HG02759 (cell line): ENCODE data around the gene MYH15.
A peak's percentile ranks its signal among the peaks of the same experiment; 100 is the strongest.

Experiments used
- ATAC-seq: cut with Tn5 transposase; IDR thresholded peaks from one replicate; pipeline ENCODE4 v1.9.1; 2021; ENCODE audit warnings: mild to moderate bottlenecking, moderate library complexity; ENCODE audit not compliant: unreplicated experiment

Gene MYH15

DNA sequence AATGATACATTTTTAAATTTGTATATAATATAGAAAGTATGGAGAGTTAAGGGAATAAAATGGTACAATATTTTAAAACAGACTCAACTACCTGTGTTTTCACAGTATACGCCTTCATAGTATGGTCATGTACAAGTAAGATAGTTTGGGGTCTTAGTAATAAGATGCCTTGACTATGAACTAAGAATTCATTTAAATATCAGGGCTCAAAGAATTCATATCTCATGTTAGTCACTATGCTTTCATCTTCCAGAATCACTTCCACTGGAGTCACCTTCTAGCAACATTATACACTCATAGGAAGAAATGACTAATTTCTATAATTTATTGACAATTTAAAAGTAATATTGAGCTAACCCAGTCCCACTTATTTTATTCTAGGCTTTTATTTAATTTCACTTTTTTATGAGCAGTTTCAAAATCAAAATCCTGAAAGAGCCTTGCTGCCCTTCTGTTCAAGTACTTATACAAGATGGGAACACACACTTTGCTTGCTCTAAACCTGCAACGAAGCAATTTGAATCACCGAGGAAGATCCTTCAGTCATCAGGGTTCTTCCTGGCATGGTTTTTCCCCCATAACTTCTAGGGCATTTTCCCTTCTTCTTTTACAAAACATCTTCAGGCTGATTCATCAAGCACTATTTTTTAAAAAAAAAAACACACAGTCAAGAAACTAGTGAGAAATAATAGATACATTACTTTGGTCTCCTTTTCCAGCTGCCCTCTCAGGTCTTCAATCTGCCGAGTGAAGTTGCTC, 94.1 kb downstream of the MYH15 start:
- no peak for ATAC-seq

DNA sequence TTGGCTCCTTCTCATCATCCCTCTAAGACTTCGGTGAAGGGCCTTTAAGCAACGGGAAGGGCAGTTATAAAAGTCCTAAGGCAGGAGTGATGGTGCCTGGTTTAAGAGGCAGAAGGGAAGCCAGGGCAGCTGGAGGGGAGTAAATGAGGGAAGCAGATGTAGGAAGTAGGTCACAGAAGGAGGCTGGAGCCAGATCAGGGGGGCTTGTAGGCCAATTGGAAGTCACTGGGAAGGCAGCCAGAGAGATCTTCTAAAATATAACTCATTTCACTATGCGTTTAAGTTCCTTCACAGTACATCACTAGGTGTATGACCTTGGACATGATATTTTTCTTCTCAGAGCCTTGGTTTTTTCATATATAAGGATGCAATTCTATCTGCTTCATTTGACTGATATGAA, 94.7 kb downstream of the MYH15 start:
- no peak for ATAC-seq

DNA sequence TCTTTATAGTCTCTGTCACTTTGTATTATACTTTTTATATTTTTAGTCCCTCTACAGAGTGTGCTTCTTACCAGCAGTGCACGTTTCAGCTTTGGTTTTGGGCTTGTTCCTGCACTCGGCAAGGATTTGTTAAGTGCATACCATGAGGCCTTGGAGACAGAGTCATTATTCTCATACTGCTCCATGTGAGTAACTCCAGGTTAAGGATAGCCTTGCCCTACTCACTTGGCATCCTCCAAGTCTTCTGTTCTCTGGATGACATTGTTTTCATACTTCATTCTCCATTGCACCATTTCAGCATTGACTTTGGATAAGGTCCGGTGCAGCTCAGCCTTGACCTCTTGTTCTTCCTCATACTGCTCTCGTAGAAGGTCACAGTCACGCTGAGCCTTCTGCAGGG, 96.4 kb downstream of the MYH15 start:
- no peak for ATAC-seq

DNA sequence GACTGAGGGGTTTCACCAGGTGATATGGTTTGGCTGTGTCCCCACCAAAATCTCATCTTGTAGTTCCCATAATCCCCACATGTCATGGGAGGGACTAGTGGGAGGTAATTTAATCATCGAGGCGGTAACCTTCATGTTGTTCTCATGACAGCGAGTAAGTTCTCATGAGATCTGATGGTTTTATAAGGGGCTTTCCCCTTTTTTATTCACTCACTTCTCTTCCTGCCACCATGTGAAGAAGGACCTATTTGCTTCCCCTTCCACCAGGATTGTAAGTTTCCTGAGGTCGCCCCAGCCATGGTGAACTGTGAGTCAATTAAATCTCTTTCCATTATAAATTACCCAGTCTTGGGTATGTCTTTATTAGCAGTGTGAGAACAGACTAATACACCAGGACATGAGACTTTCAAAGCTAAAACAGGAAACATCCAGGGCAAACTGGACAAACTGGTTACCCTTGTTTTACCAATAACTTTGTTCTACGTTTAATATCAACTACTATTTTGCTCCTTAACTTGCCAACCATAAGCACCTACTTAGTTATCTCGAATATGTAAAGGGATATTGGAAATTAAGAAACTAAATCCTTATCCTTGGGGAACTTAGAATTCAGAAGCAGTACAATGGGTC, 98.2 kb downstream of the MYH15 start:
- ATAC-seq: no peak

DNA sequence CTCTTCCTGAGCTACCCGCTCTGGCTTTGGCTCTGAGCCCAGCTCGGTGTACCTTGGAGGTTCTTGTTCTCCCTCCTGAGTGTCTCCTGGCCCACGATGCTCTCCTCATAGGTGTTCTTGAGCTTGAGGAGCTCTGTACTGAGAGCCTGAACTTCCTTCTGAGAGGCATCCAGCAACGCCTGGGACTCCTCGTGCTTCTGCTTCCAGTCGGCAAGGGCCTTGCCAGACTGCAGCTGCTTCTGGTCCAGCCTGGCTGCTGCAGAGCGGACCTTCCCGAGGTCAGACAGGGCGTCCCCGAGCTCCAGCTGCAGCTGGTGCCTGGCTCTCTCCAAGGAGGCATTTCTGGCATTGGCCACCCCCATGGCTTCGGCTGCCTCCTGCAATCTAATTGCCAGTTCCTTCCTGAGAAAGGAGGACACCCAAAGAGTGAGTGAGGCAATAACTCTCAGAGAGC, 99.8 kb downstream of the MYH15 start:
- ATAC-seq: no peak

DNA sequence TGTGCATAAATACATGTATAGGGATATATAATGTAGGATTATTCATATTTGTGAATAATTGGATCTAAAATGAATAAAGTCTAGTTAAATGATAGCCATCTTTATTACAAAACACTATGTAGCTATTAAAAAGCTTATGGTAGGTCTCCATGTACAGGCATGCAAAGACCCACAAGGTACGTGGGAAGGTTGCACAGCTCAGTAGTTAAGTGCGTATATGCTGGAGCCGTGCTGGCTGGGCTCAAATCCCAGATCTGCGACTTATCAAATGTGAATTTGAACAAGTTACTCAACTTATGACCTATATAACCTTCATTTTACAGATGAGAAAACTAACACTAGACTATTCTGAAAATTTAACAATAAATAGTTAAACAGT, 100.6 kb downstream of the MYH15 start:
- ATAC-seq: no peak

DNA sequence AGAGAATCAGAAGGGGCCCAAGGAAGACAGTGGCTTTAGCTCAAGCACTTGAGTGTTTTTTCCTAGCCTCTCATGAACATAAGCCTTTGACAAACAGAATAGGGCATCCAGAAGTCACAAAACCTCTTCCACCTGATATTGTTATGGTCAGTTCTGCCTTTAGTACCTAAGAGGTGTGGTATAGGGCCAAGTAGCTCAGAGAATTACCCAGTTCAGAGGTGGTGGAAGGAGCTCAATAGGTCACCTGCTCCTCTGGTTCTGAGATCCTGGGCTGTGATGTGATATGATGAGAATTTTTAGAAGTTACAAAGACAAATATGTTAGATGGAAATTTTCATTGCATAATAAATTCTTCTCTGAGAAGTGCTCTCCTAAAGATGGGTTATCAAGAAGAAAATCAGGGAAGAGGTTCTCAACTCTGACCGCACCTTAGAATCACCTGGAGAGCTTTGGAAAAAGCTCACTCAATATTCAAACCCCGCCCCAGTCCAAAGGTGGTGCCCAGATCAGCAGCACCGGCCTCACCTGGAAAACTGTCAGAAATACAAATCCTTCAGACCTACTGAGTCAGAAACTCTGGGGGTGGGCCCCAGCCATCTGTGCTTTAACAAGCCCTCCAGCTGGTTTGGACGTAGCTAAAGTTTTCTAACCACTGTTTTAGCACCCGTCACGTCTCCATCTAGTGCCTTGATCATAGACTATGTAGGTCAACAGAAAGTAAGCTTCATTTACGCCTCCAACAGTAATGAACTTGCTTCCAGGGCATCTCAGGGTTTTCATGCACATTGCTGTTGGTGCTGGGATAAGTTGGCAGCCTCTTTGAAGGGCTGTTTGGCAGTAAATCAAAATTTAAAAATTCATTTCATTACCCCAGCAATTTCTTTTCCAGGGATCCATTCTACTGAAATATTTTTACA, 101.3 kb downstream of the MYH15 start:
- no peak for ATAC-seq

DNA sequence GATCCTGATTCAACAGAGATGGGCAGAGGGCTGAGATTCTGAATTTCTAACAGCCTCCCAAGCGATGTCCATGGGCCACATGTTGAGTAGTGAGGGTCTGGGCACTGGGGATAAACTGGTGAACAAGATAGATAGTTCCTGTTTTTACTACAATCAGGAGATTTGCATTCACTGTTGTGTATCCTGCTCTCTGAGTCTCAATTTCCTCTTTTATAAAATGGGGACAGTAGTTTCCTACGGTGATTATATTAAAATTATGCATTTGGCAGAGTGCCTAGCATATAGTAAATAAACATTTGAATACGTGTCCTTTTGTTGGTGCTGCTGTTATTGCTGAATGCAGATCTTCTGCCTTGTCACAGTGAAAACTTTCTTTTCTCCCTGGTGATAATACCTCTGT, 102.5 kb downstream of the MYH15 start:
- ATAC-seq: no peak

DNA sequence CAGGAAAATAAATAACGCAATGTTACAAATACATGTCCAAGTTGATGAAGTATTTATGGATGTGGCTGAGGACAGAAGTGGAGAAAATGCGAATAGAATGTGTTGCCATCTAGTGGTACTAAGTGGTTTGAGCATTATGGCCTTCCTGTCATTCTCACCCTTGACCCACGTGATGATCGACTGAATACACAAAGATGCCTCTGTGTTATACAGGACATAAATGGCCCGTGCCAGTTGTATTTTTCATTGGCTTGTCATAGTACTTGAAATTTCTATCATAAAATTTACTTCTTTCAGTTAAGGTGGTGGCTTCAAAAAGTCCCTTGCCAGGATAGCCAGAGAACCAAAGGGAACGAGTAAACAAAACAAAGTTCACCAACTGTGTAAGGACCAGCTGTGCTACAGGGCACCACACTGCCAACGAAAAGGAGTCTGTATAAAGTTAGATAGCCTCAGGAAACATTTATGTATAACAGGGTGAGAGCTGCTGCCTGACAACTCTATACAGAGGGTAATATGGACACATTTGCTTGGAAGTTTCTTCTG, 103.7 kb downstream of the MYH15 start:
- ATAC-seq: peak; percentile 95

DNA sequence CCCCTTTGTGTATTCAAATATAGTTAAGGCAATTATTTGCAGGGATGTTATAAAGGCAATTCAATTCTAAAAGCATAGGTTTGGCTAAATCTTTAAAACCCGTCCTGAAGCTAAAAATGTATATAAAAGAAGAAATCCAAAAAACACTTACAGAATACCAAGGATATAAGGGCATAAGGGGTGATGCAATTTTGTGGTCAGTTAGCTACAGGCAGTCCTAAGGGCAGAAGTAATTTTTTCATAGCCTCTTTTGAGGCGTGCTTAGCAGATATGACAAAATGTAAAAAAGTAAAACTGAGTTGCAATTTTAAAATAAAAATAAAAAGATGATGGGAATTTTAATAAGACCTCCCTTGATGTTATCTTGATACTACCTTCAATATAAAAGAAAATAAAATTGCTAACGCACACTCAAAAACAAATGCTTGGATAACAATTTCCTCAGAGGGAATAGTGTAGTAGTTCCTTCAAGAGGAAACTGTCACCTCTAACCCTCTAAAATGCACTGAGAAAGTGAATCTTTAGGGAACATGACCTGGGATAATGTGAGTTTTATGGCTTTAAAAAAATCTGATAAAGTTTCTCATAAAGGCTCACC, 104.2 kb downstream of the MYH15 start:
- ATAC-seq: peak; percentile 20

DNA sequence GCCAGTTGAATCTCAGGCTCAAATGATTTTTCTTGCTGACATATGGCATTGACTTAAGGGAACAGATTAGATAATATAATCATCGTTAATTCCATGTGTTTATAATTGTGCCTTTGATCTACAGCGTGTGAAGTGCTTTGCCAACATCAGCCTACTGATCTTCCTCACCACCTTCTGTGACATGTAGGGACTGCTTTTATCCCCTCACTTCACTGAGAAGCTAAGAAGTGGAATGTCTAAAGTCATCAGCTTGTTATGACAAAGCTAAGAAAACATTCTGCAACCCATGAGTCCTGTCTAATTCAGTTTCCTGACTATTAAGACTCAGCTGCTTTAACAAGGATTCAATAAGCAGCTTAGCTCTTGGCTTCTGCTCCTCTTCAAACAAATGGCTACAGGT, 106.0 kb downstream of the MYH15 start:
- no peak for ATAC-seq

DNA sequence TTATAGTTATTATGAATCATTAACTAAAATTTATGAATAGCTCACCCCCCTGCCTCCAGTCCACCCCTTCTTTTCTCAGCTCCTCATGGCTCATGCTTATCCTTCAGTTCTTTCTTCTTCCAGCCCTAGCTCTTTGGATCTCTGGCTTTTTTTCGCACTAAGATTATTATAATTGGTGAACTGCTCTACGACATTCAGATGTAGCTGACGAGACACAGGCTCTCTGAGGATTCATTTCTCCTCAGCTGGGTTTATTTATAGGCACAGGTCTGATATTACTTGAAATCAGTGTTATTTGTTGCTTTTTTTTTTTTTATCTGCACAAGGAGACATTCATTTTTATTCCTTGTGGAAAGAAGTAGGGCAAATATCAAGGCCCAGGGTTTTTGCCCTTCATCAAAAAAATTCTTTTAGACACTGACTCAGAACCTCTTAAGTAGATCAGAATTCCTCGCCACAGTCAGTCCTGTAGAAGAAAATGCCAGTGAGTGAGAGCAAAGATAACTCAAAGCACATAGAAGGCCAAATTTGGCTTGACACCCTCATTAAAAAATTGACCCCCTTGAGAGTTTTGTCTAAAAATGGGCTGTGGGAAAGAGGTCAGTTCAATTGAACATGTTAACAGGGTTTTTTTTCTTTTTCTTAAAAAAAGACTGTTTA, 106.6 kb downstream of the MYH15 start:
- ATAC-seq: no peak

DNA sequence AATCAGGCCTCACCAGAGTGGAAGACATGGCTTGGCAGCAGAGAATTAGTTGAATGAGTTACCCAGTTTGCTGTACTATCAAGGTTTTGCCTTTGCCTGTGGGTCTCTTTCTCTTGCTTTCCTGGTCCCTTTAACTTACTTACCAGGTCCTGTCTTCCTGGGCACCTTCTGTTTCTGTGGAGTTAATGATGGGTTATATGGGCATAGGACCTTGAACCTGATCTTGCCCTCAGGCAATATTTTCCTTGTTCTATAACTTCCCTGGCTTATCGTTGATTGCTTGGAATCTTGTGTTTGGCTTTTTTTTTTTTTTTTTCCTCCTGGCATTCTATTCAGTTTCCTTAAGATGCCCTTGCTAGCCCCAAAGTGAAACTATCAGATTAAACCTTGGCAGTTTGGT, 107.2 kb downstream of the MYH15 start:
- no peak for ATAC-seq

DNA sequence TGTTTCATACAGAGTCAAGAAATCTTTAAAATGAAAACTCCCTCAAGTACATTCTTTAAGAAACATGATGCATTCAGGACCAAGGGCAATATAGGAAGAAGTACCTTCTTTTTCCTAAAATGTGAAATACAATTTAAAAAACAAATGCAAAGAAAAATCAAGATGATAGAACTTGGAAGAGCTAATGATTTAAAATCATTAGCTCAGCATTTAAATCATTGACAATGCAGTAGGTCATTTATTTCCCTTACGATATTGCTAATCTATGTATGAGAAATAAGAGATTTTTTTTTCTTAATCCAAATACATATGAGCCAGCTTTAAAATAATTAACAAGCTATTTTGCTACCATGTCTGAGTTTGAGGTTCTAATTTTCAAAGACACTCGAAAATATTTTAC, 108.6 kb downstream of the MYH15 start:
- no peak for ATAC-seq

DNA sequence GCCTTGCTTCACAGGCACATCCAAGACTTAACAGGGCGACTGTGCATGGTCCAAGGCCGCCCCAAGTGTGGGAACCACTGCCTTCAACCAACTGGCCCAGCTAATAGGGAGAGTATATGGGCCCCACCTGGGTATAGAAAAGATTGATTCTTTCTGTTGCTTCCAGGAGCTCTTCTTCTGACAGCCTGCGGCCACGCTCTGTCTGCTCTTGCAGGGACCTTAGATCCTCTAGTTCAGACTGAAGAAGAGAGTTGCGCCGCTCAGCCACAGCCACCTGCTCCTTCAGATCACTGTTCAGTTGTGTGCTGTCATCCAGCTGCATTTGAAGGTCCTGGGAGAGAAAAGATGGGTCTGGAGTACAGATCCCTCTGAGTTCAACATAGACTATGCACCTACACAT, 111.9 kb downstream of the MYH15 start:
- no peak for ATAC-seq

DNA sequence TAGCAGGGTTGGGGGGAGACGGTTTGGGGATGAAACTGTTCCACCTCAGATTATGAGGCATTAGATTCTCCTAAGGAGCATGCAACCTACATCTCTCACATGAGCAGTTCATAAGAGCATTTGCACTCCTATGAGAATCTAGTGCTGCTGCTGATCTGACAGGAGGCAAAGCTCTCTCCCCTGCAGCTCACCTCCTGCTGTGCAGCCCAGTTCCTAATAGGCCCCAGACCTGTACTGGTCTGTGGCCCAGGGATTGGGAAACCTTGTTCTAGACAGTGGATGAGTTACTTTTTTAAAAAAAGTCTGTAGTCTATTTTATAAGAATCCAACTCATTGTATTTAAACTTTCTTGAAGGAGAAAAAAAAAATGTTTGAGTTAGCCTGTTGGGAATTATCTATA, 114.1 kb downstream of the MYH15 start:
- ATAC-seq: no peak

DNA sequence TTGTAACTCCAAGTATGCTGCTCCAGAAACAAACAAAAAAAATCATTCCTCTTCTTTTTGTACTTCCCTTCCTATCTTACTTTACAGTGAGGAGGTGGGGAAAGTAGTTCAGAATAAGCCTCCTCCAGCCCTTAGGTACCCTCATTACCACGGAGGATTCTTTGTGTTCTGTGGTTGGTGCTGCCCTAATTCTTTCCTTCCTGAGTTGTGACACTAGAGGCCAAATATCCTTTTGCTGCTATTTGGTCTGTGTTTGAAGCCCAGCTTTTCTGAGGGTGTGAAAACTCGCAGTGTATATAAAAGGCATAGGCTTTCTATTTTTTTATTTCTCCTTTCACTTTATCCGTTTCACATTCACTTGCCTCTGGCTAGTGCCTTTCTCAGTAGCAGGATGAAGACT, 115.8 kb downstream of the MYH15 start:
- no peak for ATAC-seq

DNA sequence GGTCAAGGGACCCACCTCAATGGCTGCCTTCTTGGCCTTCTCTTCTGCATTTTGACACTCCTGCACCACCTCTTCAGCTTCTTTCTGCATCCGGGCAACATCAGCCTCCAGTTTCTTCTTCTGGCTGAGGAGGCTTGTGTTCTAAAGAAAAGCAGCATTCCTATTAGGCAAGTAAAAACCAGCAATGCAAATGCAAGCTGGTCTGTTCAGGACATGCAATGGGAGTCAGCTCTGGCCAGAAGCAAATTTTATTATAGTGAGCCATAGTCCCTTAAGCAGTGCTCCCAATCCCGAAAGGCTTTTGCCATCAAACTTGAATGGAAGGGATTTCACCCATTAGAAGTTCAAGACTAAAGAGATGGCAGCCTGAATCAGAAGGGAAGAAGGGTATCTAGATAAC, 116.4 kb downstream of the MYH15 start:
- ATAC-seq: no peak

DNA sequence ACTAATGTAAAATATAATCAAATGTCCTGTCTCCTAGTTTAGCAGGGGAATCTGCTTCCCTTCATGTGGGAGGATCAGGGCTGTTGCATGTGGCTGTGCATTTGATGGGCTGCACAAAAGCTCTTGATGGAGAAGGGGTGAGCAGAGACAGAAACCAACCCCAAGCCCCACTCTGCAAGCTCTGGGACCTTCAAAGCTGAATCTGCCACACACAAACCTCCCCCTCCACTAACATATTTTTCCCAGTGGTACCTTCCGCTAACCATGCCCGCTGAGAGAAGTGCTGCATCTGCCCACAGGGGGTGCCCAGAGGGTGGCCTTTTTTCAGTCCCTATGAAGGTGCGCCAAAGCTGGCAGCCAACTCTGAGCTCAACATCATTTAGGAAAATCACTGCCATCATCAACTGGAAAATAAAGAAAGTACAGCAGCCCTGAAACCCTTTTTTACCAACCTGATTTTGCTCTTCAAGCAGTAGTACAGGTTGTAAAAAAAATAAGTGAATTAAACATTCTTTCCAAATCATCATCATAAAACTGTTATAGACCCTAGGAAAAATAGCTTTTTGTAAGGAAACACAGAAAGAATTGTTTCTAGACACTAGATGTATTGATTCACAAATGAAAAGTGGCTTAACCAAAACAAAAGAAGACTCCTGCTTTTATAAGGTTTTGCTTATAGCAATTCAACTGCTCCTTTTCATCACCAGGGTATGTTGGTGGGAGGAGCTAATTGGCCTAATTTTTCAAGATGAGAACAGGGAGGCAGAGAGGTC, 117.1 kb downstream of the MYH15 start:
- no peak for ATAC-seq
